K562 (cell line): ENCODE measurements around the gene RINT1. TPM values are rescaled to one million over a fixed set of nuclear protein-coding genes. Genes with fewer than 3 reads are reported as not detected.

Source experiments
- CSDE1 ChIP-seq, 2 experiments: fragments of 450-650 bp; IDR thresholded peaks; 2 replicates each; pipeline ENCODE4 v1.6.1; 2016; ENCODE audit warnings: mild to moderate bottlenecking in 1 of 2
- DNMT1 ChIP-seq: fragments of 450-650 bp; IDR thresholded peaks from 2 replicates; pipeline ENCODE4 v1.6.1; 2016; ENCODE audit warnings: antibody characterized with exemption, mild to moderate bottlenecking
- GABPB2 ChIP-seq: fragments of 250-450 bp; sonication (Bioruptor Pico); conservative IDR thresholded peaks from 2 replicates; pipeline ENCODE4 v1.5.1; 2021; ENCODE audit warnings: mild to moderate bottlenecking
- HNRNPL ChIP-seq: fragments of 200-400 bp; formaldehyde crosslinking; IDR thresholded peaks from 2 replicates; pipeline ENCODE4 v1.6.1; 2017; ENCODE audit warnings: low read depth, mild to moderate bottlenecking, low read length
- ID3 ChIP-seq, 2 experiments: fragments of 250-450 bp in 1 of 2; fragments of 450-650 bp in 1 of 2; sonication (Bioruptor Pico) in 1 of 2; IDR thresholded peaks; 2 replicates each; pipeline versions ENCODE4 v1.6.1 to v1.8.0; 2016 to 2021; ENCODE audit warnings: mild to moderate bottlenecking in 2 of 2, moderate library complexity in 2 of 2, missing compliant biosample characterization in 1 of 2, missing genetic modification characterization in 1 of 2
- KAT7 ChIP-seq: sonication (generic); formaldehyde crosslinking; IDR thresholded peaks from 2 replicates; pipeline ENCODE4 v1.8.0; 2022; ENCODE audit warnings: missing genetic modification reagents, mild to moderate bottlenecking, borderline replicate concordance
- LEF1 ChIP-seq: fragments of 450-650 bp; IDR thresholded peaks from 2 replicates; pipeline ENCODE4 v1.6.1; 2016; ENCODE audit warnings: mild to moderate bottlenecking
- MCM7 ChIP-seq, 2 experiments: fragments of 450-650 bp; IDR thresholded peaks; 2 replicates each; pipeline ENCODE4 v1.6.1; 2016 to 2018
- MTA3 ChIP-seq: fragments of 450-650 bp; formaldehyde crosslinking; IDR thresholded peaks from 2 replicates; pipeline ENCODE4 v1.6.1; 2017; ENCODE audit warnings: mild to moderate bottlenecking, borderline replicate concordance
- NCOR1 ChIP-seq: fragments of 450-650 bp; IDR thresholded peaks from 2 replicates; pipeline ENCODE4 v1.6.1; 2016; ENCODE audit warnings: mild to moderate bottlenecking, moderate library complexity
- NELFE ChIP-seq: IDR thresholded peaks from 2 replicates; pipeline ENCODE4 v1.6.1; 2011; ENCODE audit warnings: mild to moderate bottlenecking; ENCODE audit not compliant: insufficient read depth, insufficient read length
- RBM14 ChIP-seq: fragments of 200-400 bp; formaldehyde crosslinking; IDR thresholded peaks from 2 replicates; pipeline ENCODE4 v1.6.1; 2018; ENCODE audit warnings: low read depth, mild to moderate bottlenecking, low read length, moderate library complexity, borderline replicate concordance; ENCODE audit not compliant: insufficient read depth
- RBM39 ChIP-seq: fragments of 200-400 bp; formaldehyde crosslinking; optimal IDR thresholded peaks from 2 replicates; pipeline ENCODE3; 2018; ENCODE audit warnings: low read depth, low read length
- RERE ChIP-seq: sonication (generic); formaldehyde crosslinking; IDR thresholded peaks from 2 replicates; pipeline ENCODE4 v1.8.0; 2023; ENCODE audit warnings: missing genetic modification reagents, mild to moderate bottlenecking, borderline replicate concordance
- SMAD4 ChIP-seq: fragments of 250-450 bp; sonication (Bioruptor Pico); conservative IDR thresholded peaks from 2 replicates; pipeline ENCODE4 v1.8.0; 2021; ENCODE audit warnings: inconsistent platforms, mild to moderate bottlenecking, moderate library complexity
- SNRNP70 ChIP-seq: fragments of 200-400 bp; formaldehyde crosslinking; optimal IDR thresholded peaks from 2 replicates; pipeline ENCODE3; 2017; ENCODE audit warnings: low read depth, low read length
- SP2 ChIP-seq: IDR thresholded peaks from 2 replicates; pipeline ENCODE4 v1.6.1; 2011; ENCODE audit warnings: mild to moderate bottlenecking, low read depth, low read length, moderate library complexity; ENCODE audit not compliant: poor library complexity, severe bottlenecking; ENCODE audit errors: extremely low read depth
- TFAM ChIP-seq: fragments of 250-450 bp; sonication (Bioruptor Pico); conservative IDR thresholded peaks from 2 replicates; pipeline ENCODE4 v1.5.0; 2021; ENCODE audit warnings: mild to moderate bottlenecking, moderate library complexity
- ZNF280B ChIP-seq: fragments of 250-450 bp; sonication (Bioruptor Pico); IDR thresholded peaks from 2 replicates; pipeline ENCODE4 v1.5.1; 2021; ENCODE audit warnings: mild to moderate bottlenecking
- ZNF384 ChIP-seq: IDR thresholded peaks from 2 replicates; pipeline ENCODE4 v1.6.1; 2012; ENCODE audit warnings: low read depth, low read length, improper control_type of control experiment
- ZNF41 ChIP-seq: fragments of 250-450 bp; sonication (Bioruptor Pico); conservative IDR thresholded peaks from 2 replicates; pipeline ENCODE4 v1.4.0; 2020; ENCODE audit warnings: mild to moderate bottlenecking
- polyA plus RNA-seq, 8 experiments: library from polyadenylated mRNA; depleted of rRNA in 4 of 8; stranded (reverse) in 5 of 8; unstranded in 3 of 8; fragments of >200 nt; fragmentation: Nextera tagmentation in 2 of 8; fragmentation: Illumina TruSeq in 1 of 8; extraction: Ambion mirVana in 2 of 8; extraction: Trizol in 1 of 8; gene quantifications; 2 replicates each; pipeline versions ENCODE4 v1.2.1 to v1.2.3, GENCODE V29; 2011 to 2014; ENCODE audit warnings: inconsistent platforms in 1 of 8, missing spikeins in 1 of 8
- total RNA-seq, 7 experiments: library from RNA; depleted of rRNA in 6 of 7; stranded (reverse); fragments of >200 nt in 6 of 7; fragmentation: Illumina TruSeq in 2 of 7; extraction: Trizol in 2 of 7; gene quantifications; 2 replicates each; pipeline versions ENCODE4 v1.2.1 to v1.2.3, GENCODE V29; 2011 to 2021; ENCODE audit warnings: low replicate concordance in 1 of 7

Gene RINT1
- total and polyA plus RNA-seq, 9 of the 15 experiments (the other 6 are each of a cell fraction or from before 2014, with no cell fraction given): 21.3 to 74.3 (median 27.4) TPM

GRCh38 chr7:105487579-105488571, 44.1 kb upstream of the RINT1 start (continued):
- TF ChIP-seq SP2: no peak
- no peak for TF ChIP-seq RBM14
- peak; percentile 84 for TF ChIP-seq NCOR1
- no peak for TF ChIP-seq SNRNP70
- TF ChIP-seq DNMT1: no peak
- no peak for TF ChIP-seq ZNF384
- TF ChIP-seq HNRNPL: no peak
- no peak for TF ChIP-seq CSDE1 (IDR thresholded peaks at IDR 0.05)
- no peak for TF ChIP-seq ZNF41 (CRISPR knock-in tag)
- TF ChIP-seq ID3 (CRISPR knock-in tag; IDR thresholded peaks at IDR 0.05): no peak
- TF ChIP-seq ID3 (tag; IDR thresholded peaks at IDR 0.05): no peak
- no peak for TF ChIP-seq TFAM (CRISPR knock-in tag)
- no peak for TF ChIP-seq RBM39
- peak; percentile 28; the same call in 1 of the 2 replicates for TF ChIP-seq SMAD4
- TF ChIP-seq KAT7 (CRISPR knock-in tag): no peak
- peak; percentile 55; the same call in 1 of the 2 replicates for TF ChIP-seq LEF1
- TF ChIP-seq MCM7 (IDR thresholded peaks at IDR 0.05): no peak
- TF ChIP-seq ZNF280B (CRISPR knock-in tag): no peak
- TF ChIP-seq MTA3: 0 out of 2 replicates have a peak, but pooled peaks have one; percentile 68
- TF ChIP-seq GABPB2 (CRISPR knock-in tag): no peak
- TF ChIP-seq NELFE: no peak
- TF ChIP-seq RERE (CRISPR knock-in tag): no peak
